Endodermal cell (in vitro differentiated cells): Measurements from ENCODE around the gene BCKDHA. TPM values are rescaled to one million over a fixed set of nuclear protein-coding genes. Genes with fewer than 3 reads are reported as not detected.
"Not testable (repeated sequence)": the region's sequence is repeated elsewhere in the genome, so short reads cannot be mapped to it uniquely, and the experiment has no call there.

Experiments used
- DNase-seq: peaks from one replicate; pipeline ENCODE4 v3.0.0-alpha.2; 2017
- H3K27ac ChIP-seq: 2 replicates; pipeline ENCODE4 v1.5.1; 2013; ENCODE audit warnings: mild to moderate bottlenecking, low read depth, low read length, moderate library complexity
- H3K27me3 ChIP-seq: 2 replicates; pipeline ENCODE4 v1.6.1; 2013; ENCODE audit warnings: mild to moderate bottlenecking, low read length, moderate library complexity; ENCODE audit not compliant: insufficient read depth, control insufficient read depth, poor library complexity, severe bottlenecking
- H3K36me3 ChIP-seq: 2 replicates; pipeline ENCODE4 v1.7.0; 2013; ENCODE audit warnings: mild to moderate bottlenecking, low read length, moderate library complexity; ENCODE audit not compliant: control insufficient read depth, insufficient read depth
- H3K4me1 ChIP-seq: one replicate; pipeline ENCODE4 v1.7.0; 2013; ENCODE audit warnings: low read length; ENCODE audit not compliant: control insufficient read depth, insufficient read depth
- H3K4me3 ChIP-seq: 2 replicates; pipeline ENCODE4 v1.5.1; 2013; ENCODE audit warnings: mild to moderate bottlenecking, low read length, moderate library complexity
- H3K9ac ChIP-seq: 2 replicates; pipeline ENCODE4 v1.6.1; 2013; ENCODE audit warnings: mild to moderate bottlenecking, low read length, moderate library complexity; ENCODE audit not compliant: poor library complexity, severe bottlenecking; ENCODE audit errors: extremely low read depth
- H3K9me3 ChIP-seq: 2 replicates; pipeline ENCODE4 v1.6.1; 2013; ENCODE audit warnings: mild to moderate bottlenecking, low read length, moderate library complexity; ENCODE audit not compliant: control insufficient read depth
- H3K27ac Mint-ChIP-seq: 2 replicates; pipeline ENCODE4 v1.8.0; 2020; ENCODE audit warnings: mixed read lengths
- H3K27me3 Mint-ChIP-seq: 2 replicates; pipeline ENCODE4 v1.8.0; 2021; ENCODE audit warnings: mild to moderate bottlenecking, mixed read lengths; ENCODE audit not compliant: insufficient read depth
- H3K36me3 Mint-ChIP-seq: 2 replicates; pipeline ENCODE4 v1.8.0; 2020; ENCODE audit warnings: low read depth, mixed read lengths
- H3K4me1 Mint-ChIP-seq: 2 replicates; pipeline ENCODE4 v1.8.0; 2020; ENCODE audit warnings: mixed read lengths
- H3K4me3 Mint-ChIP-seq: 2 replicates; pipeline ENCODE4 v1.8.0; 2020; ENCODE audit warnings: mild to moderate bottlenecking, moderate library complexity, mixed read lengths
- H3K9me3 Mint-ChIP-seq: 2 replicates; pipeline ENCODE4 v1.8.0; 2020; ENCODE audit warnings: mild to moderate bottlenecking, mixed read lengths
- CTCF ChIP-seq: fragments of 200-600 bp; sonication (generic); conservative IDR thresholded peaks from 2 replicates; pipeline ENCODE4 v1.5.0; 2021; ENCODE audit warnings: antibody characterized with exemption, mild to moderate bottlenecking
- WGBS, 2 experiments: methylation state at CpG; one replicate each; pipeline versions ENCODE4 v1.1.5 to v1.1.7; 2013; ENCODE audit warnings: missing lambda C conversion rate in 2 of 2, mixed read lengths in 1 of 2; ENCODE audit not compliant: insufficient coverage in 1 of 2, insufficient read length in 1 of 2; 5-methylcytosine and 5-hydroxymethylcytosine counted together
- total RNA-seq, 2 donors: library from RNA; stranded (reverse); fragmentation: NEBNext Ultra II Directional in 1 of 2; extraction: Animal tissue kit (Norgen Biotek cat#: 25700) in 1 of 2; gene quantifications; 2 replicates in 1 of 2; 3 replicates in 1 of 2; pipeline ENCODE4 v1.2.1, GENCODE V29; 2021

BCKDHA gene
- total RNA-seq, 2 donors from 2014 or later, result 18.0 to 21.6 TPM

GRCh38 chr19:41407271-41407670 lies 9.7 kb downstream of the BCKDHA start:
- Histone ChIP-seq H3K36me3 (no peaks in the 10 kb centered on the region), H3K4me1 (peaks cover 4% of the 10 kb centered on the region), H3K9ac (peak overlapping the region; percentile 50), H3K4me3 (no peak overlapping the region), H3K9me3 (no peaks in the 10 kb centered on the region), H3K27me3 (no peaks in the 10 kb centered on the region), H3K27ac (peak overlapping the region; percentile 85)
- peak; percentile 39 for TF ChIP-seq CTCF
- Mint-ChIP-seq H3K27ac (peak overlapping the region; percentile 97), H3K9me3 (no peaks in the 10 kb centered on the region), H3K4me3 (no peak overlapping the region), H3K4me1 (peaks cover 16% of the 10 kb centered on the region), H3K36me3 (peaks cover 13% of the 10 kb centered on the region), H3K27me3 (no peaks in the 10 kb centered on the region)
- 28 to 29% methylated on average over 1 to 4 of the region's 4 CpGs for WGBS, 2 experiments
- peak; percentile 92 for DNase-seq

GRCh38 chr19:41408256-41408655 lies 10.6 kb downstream of the BCKDHA start:
- TF ChIP-seq CTCF, result peak; percentile 53
- H3K36me3 ChIP-seq, result no peaks in the 10 kb centered on the region
- no peaks in the 10 kb centered on the region for H3K27me3 ChIP-seq
- H3K27ac ChIP-seq, result peak overlapping the region; percentile 32
- Mint-ChIP-seq H3K9me3 (no peaks in the 10 kb centered on the region), H3K4me3 (no peak overlapping the region), H3K4me1 (peaks cover 16% of the 10 kb centered on the region), H3K36me3 (peaks cover 13% of the 10 kb centered on the region), H3K27ac (no peak overlapping the region), H3K27me3 (no peaks in the 10 kb centered on the region)
- peak; percentile 78 for DNase-seq
- peaks cover 4% of the 10 kb centered on the region for H3K4me1 ChIP-seq
- H3K9ac ChIP-seq, result no peak overlapping the region
- no peaks in the 10 kb centered on the region for H3K9me3 ChIP-seq
- 85 to 92% methylated on average over 3 to 4 of the region's 4 CpGs for WGBS, 2 experiments
- H3K4me3 ChIP-seq, result no peak overlapping the region

- not testable (repeated sequence) for H3K4me3 ChIP-seq, H3K9me3 ChIP-seq, H3K27ac ChIP-seq, H3K9ac ChIP-seq, H3K27ac Mint-ChIP-seq, H3K36me3 ChIP-seq, H3K9me3 Mint-ChIP-seq, H3K27me3 ChIP-seq, H3K27me3 Mint-ChIP-seq, DNase-seq, H3K4me1 ChIP-seq, H3K4me3 Mint-ChIP-seq
- 72 to 87% methylated on average over 5 of the region's 5 CpGs for WGBS, 2 experiments
- peaks cover 16% of the 10 kb centered on the region for H3K4me1 Mint-ChIP-seq
- peaks cover 13% of the 10 kb centered on the region for H3K36me3 Mint-ChIP-seq
Observed at GRCh38 chr19:41408846-41409245, 11.2 kb downstream of the BCKDHA start.

GRCh38 chr19:41409288-41409687 lies 11.7 kb downstream of the BCKDHA start:
- Mint-ChIP-seq H3K4me3 (no peak overlapping the region), H3K27ac (peak overlapping the region; percentile 81), H3K4me1 (peaks cover 16% of the 10 kb centered on the region), H3K27me3 (no peaks in the 10 kb centered on the region), H3K9me3 (no peaks in the 10 kb centered on the region), H3K36me3 (peaks cover 14% of the 10 kb centered on the region)
- Histone ChIP-seq H3K9me3 (no peaks in the 10 kb centered on the region), H3K27ac (no peak overlapping the region), H3K4me3 (no peak overlapping the region), H3K9ac (no peak overlapping the region), H3K4me1 (peaks cover 4% of the 10 kb centered on the region), H3K27me3 (no peaks in the 10 kb centered on the region), H3K36me3 (no peaks in the 10 kb centered on the region)
- 75 to 79% methylated on average over 4 of the region's 4 CpGs for WGBS, 2 experiments
- no peak for TF ChIP-seq CTCF
- DNase-seq, result peak; percentile 76
